NCI-H1694 (cell line): ENCODE measurements around the gene KIF19.
"Not testable (repeated sequence)": the region's sequence is repeated elsewhere in the genome, so short reads cannot be mapped to it uniquely, and the experiment has no call there.

Source experiments
- DNase-seq: peaks from one replicate; lab custom pipeline; 2025; lab: John Stamatoyannopoulos, UW

KIF19 gene

DNA sequence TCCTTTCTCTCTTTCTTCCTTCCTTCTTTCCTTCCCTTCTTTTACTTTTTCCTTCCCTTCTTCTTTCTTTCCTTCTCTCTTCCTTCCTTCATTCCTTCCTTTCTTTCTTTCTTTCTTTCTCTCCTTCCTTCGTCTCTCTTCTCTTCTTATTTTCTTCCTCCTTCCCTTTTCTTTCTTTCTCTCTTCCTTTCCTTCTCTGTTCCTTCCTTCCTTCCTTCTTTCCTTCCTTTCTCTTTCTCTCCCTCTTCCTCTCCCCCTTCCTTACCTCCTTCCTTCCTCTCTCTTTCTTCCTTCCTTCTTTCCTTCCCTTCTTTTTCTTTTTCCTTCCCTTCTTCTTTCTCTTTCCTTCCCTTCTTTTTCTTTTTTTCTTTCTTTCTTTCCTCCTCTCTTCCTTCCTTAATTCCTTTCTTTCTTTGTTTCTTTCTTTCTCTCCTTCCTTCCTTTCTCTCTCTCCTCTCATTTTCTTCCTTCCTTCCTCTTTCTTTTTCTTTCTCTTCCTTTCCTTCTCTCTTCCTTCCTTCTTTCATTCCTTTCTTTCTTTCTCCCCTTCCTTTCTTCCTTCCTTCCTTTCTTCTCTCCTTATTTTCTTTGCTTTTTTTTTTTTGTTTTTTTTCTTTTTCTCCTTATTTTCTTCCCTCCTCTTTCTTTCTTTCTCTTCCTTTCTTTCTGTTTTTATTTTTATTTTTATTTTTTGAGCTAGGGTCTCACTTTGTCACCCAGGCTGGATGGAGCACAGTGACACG is 64.1 kb downstream of the KIF19 start:
- DNase-seq = no peak

DNA sequence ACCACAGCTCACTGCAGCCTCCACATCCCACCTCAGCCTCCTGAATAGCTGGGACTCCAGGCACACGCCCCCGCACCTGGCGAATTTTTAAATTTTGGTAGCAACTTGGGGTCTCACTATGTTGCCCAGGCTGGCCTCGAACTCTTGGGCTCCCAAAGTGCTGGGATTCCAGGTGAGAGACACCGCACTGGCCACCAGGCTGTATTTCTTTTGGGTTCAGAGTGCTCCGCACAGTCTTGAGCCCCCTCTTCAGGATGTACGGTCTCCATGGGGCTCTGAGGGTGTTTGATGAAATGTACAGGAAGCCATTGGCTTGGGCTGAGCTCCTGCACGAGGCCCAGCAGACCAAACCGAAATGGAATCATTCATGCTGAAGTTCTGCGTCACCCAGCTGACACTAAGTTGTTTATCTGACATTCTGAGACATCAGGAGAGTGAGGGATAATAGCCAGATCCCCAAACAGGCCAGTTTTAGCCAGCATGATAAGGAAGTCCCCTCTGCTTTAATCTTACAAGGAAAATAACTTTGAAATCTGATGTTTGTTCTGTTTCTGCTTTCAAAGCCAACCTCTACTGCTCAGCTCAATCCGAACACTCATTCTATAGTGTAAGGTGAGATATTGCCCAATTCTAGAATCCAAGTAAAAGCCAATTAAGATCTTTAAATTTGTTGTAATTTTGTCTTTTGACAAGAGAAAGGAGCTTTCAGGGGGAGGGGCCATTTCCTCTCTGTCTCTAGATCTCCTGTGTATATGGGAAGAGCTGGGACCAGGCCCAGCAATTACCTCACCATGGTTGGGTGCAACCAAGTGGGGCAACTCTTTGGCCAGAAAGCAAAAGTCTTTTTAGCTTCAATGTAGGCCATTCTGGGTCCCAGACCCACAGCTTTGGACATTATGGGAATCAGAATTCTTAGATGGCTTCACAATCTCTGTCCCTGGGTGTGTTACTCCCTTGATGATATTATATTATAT is 64.9 kb downstream of the KIF19 start:
- DNase-seq = no peak

DNA sequence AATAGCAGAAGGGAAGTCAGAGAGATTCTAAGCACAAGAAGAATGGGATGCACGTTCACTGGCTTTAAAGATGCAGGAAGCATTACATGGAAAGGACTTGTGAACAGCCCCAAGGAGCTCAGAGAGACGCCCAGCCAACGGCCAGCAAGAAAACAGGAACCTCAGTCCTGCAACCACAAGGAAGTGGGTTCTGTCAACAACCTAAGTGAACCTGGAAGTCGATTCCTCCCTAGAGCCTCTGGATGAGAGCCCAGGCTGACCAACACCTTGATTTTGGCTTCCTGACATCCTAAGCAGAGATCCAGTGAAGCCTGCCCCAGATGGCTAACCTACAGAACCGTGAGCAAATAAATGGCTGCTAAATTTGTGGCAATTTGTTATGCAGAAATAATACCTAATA is 65.7 kb downstream of the KIF19 start:
- DNase-seq = no peak

DNA sequence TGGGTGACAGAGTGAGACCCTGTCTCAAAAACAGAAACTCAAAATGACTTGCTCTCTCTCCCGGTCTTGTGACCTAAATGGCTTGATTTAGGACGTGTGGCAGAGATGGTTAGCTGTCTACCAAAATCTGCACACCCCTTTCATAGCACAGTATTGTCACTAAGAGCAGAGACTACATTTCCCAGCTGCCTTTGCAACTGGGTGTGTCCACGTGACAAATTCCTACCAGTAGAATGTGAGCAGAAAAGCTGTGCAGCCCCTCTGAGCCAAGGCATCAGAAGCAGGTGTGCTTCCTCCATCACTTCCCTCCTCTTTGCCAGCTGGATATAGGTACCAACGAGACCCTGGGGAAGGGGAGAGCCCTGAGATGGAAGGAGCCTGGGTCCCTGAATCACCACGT is 66.8 kb downstream of the KIF19 start:
- no peak for DNase-seq

DNA sequence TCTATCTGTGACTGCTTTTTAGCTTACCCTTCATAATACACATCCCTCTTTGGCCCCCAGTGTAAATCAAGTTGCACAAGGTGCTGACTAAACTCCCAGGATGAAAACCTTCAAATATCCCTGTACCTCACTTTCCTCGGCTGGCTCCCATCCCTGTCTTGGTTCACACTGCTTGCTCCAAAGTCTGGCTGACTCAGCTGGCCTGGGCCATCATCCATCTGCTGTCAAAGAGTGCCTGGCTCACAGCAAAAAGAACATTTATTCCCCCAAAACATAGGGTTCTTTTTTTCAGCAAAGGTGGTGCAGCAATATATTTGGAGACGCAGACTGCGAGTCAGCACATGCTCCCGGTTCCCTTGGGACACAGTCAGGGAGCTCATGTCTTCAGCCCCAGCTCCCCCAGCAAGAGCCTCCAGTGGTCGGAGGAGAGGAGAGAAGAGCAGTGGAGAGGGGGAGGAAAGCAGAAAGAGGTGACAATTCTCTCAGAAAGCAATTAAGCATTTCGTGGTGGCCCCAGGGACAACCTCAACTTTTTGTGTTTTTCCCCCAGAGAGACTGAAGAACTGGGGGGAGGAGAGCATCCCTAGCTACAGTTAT is 67.4 kb downstream of the KIF19 start:
- DNase-seq = no peak

DNA sequence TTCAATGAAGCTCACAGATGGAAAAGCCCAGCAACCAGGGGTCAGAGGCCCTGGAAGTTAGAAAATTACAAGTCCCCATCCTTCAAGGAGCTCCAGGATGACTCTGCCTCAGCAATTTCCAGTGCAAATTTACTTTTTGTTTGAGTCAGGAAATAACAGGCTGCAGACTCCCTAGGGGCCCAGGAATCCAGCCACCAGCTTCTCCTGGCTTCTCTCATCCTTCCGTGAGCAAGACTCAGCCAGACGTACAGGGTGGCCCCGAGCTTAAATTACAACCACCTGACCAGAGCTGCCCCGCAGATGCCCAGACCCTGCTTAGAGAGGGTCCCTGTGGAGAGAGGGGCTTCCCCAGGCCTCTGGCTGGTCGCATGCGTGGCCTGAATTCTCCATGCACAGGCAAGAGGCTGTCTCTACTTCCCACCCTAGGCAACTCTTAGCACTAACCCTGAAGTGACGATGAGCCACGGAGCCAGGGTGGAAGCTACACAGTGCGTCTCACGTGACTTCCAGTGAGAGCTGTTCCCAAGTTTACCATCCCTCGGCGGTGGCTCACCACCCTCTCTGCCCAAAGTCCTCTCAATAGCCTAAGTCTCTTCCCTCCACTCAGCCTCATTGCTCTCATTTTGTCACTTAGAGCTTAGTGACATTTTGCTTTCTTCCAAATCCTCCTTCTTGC is 68.4 kb downstream of the KIF19 start:
- no peak for DNase-seq

DNA sequence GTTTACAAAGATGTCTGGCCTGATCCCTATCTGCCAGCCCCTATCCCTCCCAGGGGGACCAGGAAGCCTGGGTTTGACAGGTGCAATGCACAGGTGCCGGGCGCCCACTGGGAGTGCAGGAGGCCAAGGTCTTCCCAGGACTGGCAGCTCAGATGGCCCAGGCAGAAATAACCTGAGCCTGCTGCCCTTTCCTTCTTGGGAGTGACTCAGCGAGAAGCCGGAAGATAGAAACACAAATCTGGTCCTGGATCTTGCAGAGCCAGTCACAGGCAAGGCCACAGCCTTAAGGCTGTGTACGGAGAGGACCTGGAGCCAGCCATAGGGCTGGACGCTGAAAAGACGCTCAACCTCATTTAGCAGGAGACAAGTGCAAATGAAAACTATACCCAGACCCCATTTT is 69.0 kb downstream of the KIF19 start:
- no peak for DNase-seq

DNA sequence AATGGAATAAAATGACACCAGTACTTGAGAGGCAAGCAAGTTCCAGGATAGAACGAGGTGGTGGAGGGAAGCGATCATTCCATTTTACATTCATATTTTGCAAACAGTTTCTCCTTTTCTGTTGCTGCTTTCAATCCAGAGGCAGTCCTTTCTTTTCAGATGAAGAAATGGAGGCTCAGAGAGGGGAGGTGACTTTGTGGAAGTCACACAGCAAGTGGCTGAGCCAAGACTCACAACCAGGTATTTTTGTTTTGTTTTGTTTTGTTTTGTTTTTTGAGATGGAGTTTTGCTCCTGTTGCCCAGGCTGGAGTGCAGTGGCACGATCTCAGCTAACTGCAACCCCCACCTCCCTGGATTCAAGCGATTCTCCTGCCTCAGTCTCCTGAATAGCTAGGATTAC is 70.5 kb downstream of the KIF19 start:
- DNase-seq = no peak

DNA sequence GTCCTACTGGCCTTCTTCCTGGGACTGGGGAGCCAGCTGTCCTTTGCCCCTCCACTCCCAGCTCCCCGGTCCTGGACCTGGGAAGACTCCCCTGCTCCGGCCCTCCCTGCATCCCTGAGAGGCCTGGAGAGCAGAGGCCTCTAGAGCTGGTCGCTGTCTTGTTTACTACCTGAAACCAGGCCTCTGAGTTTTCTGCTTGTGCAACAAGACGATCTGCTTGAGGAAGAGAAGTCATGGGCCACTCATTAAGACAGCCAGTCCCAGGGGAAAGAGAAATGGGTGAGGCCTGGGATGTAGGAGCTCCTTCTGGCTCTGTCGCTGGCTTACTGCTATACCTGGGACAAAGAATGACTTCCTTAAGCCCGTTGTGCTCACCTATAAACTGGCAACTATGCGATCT is 76.0 kb downstream of the KIF19 start:
- no peak for DNase-seq

DNA sequence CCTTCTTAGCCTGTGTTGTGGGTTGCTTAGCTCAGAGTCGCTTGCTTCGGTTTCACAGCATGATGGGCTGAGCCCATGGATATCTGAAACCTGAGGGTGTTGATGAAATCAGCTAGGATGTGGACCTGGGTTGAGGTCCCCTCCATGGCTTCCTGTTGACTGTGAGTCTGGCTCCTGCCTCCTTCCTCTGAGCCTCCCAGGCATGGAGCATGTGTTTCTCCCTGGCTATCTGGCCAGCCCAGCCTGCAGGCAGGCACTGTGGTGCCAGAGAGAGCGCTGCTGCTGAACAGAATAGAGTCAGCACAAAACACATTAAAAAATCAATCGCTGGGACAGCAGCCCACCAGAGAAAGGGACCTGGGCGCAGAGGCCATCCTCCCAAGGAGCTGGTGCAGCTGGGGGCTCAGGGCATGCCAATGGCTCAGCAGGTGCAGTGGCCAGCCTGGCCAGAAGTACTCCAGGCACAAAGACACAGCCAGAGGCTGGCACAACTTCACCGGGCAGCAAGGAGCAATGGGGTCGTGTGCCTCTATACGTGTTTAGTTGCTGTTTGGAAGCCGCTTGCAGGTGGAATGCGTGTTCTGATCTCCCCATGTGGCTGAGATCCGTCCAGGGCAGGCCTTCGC is 77.6 kb downstream of the KIF19 start:
- no peak for DNase-seq

DNA sequence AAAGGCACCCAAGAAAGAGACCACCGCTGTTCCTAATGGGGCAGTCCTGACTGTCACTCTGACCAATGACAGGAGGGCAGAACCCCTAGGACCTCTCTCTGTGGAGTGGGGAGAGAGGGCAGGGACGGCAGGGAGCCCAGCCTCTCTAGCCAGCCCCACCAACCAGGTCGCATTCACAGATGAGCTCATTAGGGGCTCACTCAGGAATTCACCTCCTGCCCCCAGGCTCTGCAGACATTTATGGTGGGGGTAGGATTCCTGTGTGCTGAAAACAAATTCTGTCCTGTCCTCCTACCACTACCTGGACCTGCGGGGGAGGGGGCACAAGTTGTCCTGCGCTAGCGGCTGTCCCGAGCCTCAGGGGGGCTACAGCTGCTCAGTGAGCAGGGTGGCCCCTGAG is 78.2 kb downstream of the KIF19 start:
- no peak for DNase-seq

DNA sequence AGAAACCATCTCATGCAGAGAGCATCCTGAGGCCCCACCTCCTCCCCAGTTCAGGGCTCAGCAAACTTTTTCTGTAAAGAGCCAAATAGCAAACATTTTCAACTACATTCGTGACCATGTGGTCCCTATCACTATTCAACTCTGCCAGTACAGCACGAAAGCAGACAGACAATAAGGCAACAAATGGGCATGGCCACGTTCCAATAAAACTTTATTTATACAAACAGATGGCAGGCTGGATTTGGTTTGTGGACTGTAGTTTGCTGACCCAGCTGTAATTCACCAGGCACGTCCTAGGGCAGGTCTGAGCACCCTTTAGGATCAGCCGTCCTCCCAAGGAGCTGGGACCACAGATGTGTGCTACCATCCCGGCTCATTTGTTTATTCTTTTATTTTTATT is 78.8 kb downstream of the KIF19 start:
- DNase-seq = no peak

DNA sequence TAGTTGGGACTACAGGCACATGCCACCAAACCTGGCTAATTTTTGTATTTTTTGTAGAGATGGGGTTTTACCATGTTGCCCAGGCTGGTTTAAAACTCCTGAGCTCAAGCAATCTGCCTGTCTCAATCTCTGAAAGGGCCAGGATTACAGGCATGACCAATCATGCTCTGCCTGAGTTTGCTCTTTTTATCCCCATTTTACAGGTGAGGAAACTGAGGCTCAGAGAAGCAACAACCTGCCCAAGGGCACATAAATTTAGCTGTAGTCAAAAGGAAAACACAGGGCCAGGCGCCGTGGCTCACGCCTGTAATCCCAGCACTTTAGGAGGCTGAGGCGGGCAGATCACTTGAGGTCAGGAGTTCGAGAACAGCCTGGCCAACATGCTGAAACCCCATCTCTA is 79.3 kb downstream of the KIF19 start:
- not testable (repeated sequence) for DNase-seq
